Keratinocyte (primary cell): Measurements from ENCODE around the gene KIF3A. TPM values are rescaled to one million over a fixed set of nuclear protein-coding genes. Genes with fewer than 3 reads are reported as not detected.

Source experiments
- DNase-seq: peaks from one replicate; pipeline ENCODE4 v3.0.0-alpha.2; 2011; ENCODE audit warnings: low read depth, missing footprints, low spot score
- FAIRE-seq: peaks from 2 replicates; lab custom pipeline; 2011; peaks lifted over from hg19 to GRCh38; lab: Jason Lieb, UNC
- H2AFZ ChIP-seq: 2 replicates; pipeline ENCODE4 v1.6.0; 2012; ENCODE audit warnings: low read length, control low read depth, inconsistent platforms; ENCODE audit not compliant: control insufficient read depth
- H3K27ac ChIP-seq: 2 replicates; pipeline ENCODE4 v1.5.1; 2011; ENCODE audit warnings: low read length; ENCODE audit not compliant: control insufficient read depth, insufficient read depth
- H3K27me3 ChIP-seq: 3 replicates; pipeline ENCODE4 v1.6.0; 2011; ENCODE audit warnings: low read length; ENCODE audit not compliant: control insufficient read depth, insufficient read depth; ENCODE audit errors: extremely low read depth
- H3K36me3 ChIP-seq, 2 experiments: 2 replicates in 1 of 2; 3 replicates in 1 of 2; pipeline ENCODE4 v1.5.1; 2011; ENCODE audit warnings: low read length in 2 of 2, mild to moderate bottlenecking in 1 of 2; ENCODE audit not compliant: control insufficient read depth in 2 of 2, insufficient read depth in 2 of 2; ENCODE audit errors: extremely low read depth in 1 of 2
- H3K4me1 ChIP-seq: 3 replicates; pipeline ENCODE4 v1.5.1; 2011; ENCODE audit warnings: low read length; ENCODE audit not compliant: control insufficient read depth, insufficient read depth; ENCODE audit errors: extremely low read depth
- H3K4me2 ChIP-seq: 3 replicates; pipeline ENCODE4 v1.6.0; 2011; ENCODE audit warnings: low read depth, low read length; ENCODE audit not compliant: control insufficient read depth, insufficient read depth; ENCODE audit errors: extremely low read depth
- H3K4me3 ChIP-seq, 3 experiments: fragments of 200-600 bp in 1 of 3; sonication (generic) in 1 of 3; 2 replicates in 2 of 3; 3 replicates in 1 of 3; pipeline ENCODE4 v1.5.1; 2011 to 2016; ENCODE audit warnings: low read length in 3 of 3, mild to moderate bottlenecking in 3 of 3, control low read depth in 2 of 3, inconsistent platforms in 1 of 3, low read depth in 1 of 3, mixed read lengths in 1 of 3, mixed run types in 1 of 3, moderate library complexity in 1 of 3; ENCODE audit not compliant: control insufficient read depth in 2 of 3, insufficient read depth in 2 of 3; ENCODE audit errors: extremely low read depth in 1 of 3
- H3K79me2 ChIP-seq: 2 replicates; pipeline ENCODE4 v1.6.0; 2012; ENCODE audit warnings: low read length; ENCODE audit not compliant: control insufficient read depth, insufficient read depth
- H3K9ac ChIP-seq: 3 replicates; pipeline ENCODE4 v1.6.0; 2011; ENCODE audit warnings: low read length; ENCODE audit not compliant: control insufficient read depth, insufficient read depth; ENCODE audit errors: extremely low read depth
- H3K9me1 ChIP-seq: 3 replicates; pipeline ENCODE4 v1.6.0; 2011; ENCODE audit warnings: low read length; ENCODE audit not compliant: control insufficient read depth, insufficient read depth; ENCODE audit errors: extremely low read depth
- H3K9me3 ChIP-seq: 2 replicates; pipeline ENCODE4 v1.5.1; 2012; ENCODE audit warnings: low read depth, low read length; ENCODE audit not compliant: control insufficient read depth
- H4K20me1 ChIP-seq: 3 replicates; pipeline ENCODE4 v1.6.0; 2011; ENCODE audit warnings: low read length; ENCODE audit not compliant: control insufficient read depth, insufficient read depth; ENCODE audit errors: extremely low read depth
- CTCF ChIP-seq, 3 experiments: IDR thresholded peaks in 1 of 3; conservative IDR thresholded peaks in 1 of 3; optimal IDR thresholded peaks in 1 of 3; 2 replicates in 2 of 3; 3 replicates in 1 of 3; pipeline versions ENCODE3 to v1.5.1; 2011; ENCODE audit warnings: low read length in 3 of 3, mild to moderate bottlenecking in 3 of 3, moderate library complexity in 2 of 3, control low read depth in 1 of 3, inconsistent platforms in 1 of 3; ENCODE audit not compliant: insufficient read depth in 2 of 3; ENCODE audit errors: extremely low read depth in 1 of 3
- EZH2 ChIP-seq: IDR thresholded peaks from one replicate; pipeline ENCODE4 v1.6.1; 2012; ENCODE audit warnings: inconsistent platforms, mild to moderate bottlenecking, low read length, moderate library complexity
- dilution Hi-C: fragments of 300-500 bp; cut with MboI; formaldehyde crosslinking; loops from one replicate; pipeline ENCODE4 v1.7.0; 2020; ENCODE audit warnings: low sequenced_read_pairs; ENCODE audit not compliant: extremely low pct_ligation_motif_present
- polyA plus RNA-seq, 5 experiments: library from polyadenylated mRNA; depleted of rRNA in 3 of 5; stranded (reverse) in 3 of 5; stranded (forward) in 1 of 5; unstranded in 1 of 5; fragments of >200 nt; gene quantifications; 1 replicate in 1 of 5; 2 replicates in 3 of 5; 3 replicates in 1 of 5; pipeline versions ENCODE4 v1.2.1 to v1.2.3, GENCODE V29; 2011 to 2012; ENCODE audit warnings: missing spikeins in 2 of 5, low read depth in 1 of 5, low replicate concordance in 1 of 5

Gene KIF3A
- polyA plus RNA-seq, 1 donor (not counting 4 experiments of a cell fraction or from before 2014, with no cell fraction given), result 15.4 TPM

- Histone ChIP-seq H3K79me2 (no peaks in the 10 kb centered on the region), H3K4me2 (no peak overlapping the region), H3K27ac (no peak overlapping the region), H3K4me1 (no peaks in the 10 kb centered on the region), H3K27me3 (no peaks in the 10 kb centered on the region), H3K9me1 (no peaks in the 10 kb centered on the region), H4K20me1 (no peaks in the 10 kb centered on the region), H2AFZ (no peak overlapping the region), H3K9me3 (no peaks in the 10 kb centered on the region), H3K36me3 (peaks cover 5 to 11% of the 10 kb centered on the region in 2 experiments), H3K9ac (no peak overlapping the region), H3K4me3 (no peak overlapping the region)
- no peak for DNase-seq
- dilution Hi-C loops, result no loop called here
- TF ChIP-seq EZH2, result no peak
- no peak for TF ChIP-seq CTCF (optimal IDR thresholded peaks at IDR 0.05 in 1 of 3, IDR thresholded peaks at IDR 0.05 in 1 of 3, conservative IDR thresholded peaks at IDR 0.05 in 1 of 3; ENCODE audit: extremely low read depth in 1 of 3, insufficient read depth in 2 of 3, low read length in 3 of 3)
- FAIRE-seq, result no peak
These were observed 89.9 kb downstream of the KIF3A start for GRCh38 chr5:132647473-132647872.

GRCh38 chr5:132646583-132647266, 90.6 kb downstream of the KIF3A start:
- Histone ChIP-seq H3K9ac (no peak overlapping the region), H4K20me1 (no peaks in the 10 kb centered on the region), H3K9me3 (no peaks in the 10 kb centered on the region), H3K27ac (no peak overlapping the region), H3K36me3 (peaks cover 5 to 13% of the 10 kb centered on the region in 2 experiments), H3K27me3 (no peaks in the 10 kb centered on the region), H3K9me1 (no peaks in the 10 kb centered on the region), H2AFZ (no peak overlapping the region), H3K4me2 (no peak overlapping the region), H3K79me2 (no peaks in the 10 kb centered on the region), H3K4me1 (no peaks in the 10 kb centered on the region), H3K4me3 (no peak overlapping the region)
- DNase-seq (no peak), FAIRE-seq (no peak)
- dilution Hi-C loops, result no loop called here
- TF ChIP-seq CTCF (optimal IDR thresholded peaks at IDR 0.05 in 1 of 3, IDR thresholded peaks at IDR 0.05 in 1 of 3, conservative IDR thresholded peaks at IDR 0.05 in 1 of 3; ENCODE audit: extremely low read depth in 1 of 3, insufficient read depth in 2 of 3, low read length in 3 of 3) (no peak), EZH2 (no peak)
